HG03378 (cell line): ENCODE measurements around the gene ASF1A.

Experiments used
- ATAC-seq: cut with Tn5 transposase; IDR thresholded peaks from one replicate; pipeline ENCODE4 v1.9.1; 2021; ENCODE audit warnings: mild to moderate bottlenecking, moderate library complexity; ENCODE audit not compliant: unreplicated experiment

The ASF1A gene

GRCh38 chr6:118881440-118882313, 12.3 kb upstream of the ASF1A start:
- peak; percentile 86 for ATAC-seq

- ATAC-seq: no peak
These were observed 11.5 kb upstream of the ASF1A start for GRCh38 chr6:118882314-118882905.

- no peak for ATAC-seq
These were observed 7.3 kb upstream of the ASF1A start for GRCh38 chr6:118886641-118887040.

- ATAC-seq: no peak
These were observed 4.8 kb upstream of the ASF1A start for GRCh38 chr6:118889163-118889562.

- ATAC-seq: peak; percentile 25
These were observed 2.8 kb upstream of the ASF1A start for GRCh38 chr6:118890997-118891790.

GRCh38 chr6:118892355-118892991, 1.5 kb upstream of the ASF1A start:
- no peak for ATAC-seq

GRCh38 chr6:118893064-118893806, 717 bp upstream of the ASF1A start:
- ATAC-seq: peak; percentile 19

GRCh38 chr6:118894425-118895260, 691 bp downstream of the ASF1A start:
- peak; percentile 22 for ATAC-seq

GRCh38 chr6:118895261-118895560, 1.3 kb downstream of the ASF1A start:
- ATAC-seq: no peak

- no peak for ATAC-seq
These were observed 1.9 kb downstream of the ASF1A start for GRCh38 chr6:118895859-118896258.

- peak; percentile 40 for ATAC-seq
These were observed 2.6 kb downstream of the ASF1A start for GRCh38 chr6:118896339-118897136.

- no peak for ATAC-seq
These were observed 3.4 kb downstream of the ASF1A start for GRCh38 chr6:118897386-118897785.

GRCh38 chr6:118899948-118900347, 6.0 kb downstream of the ASF1A start:
- ATAC-seq: no peak

- ATAC-seq: no peak
These were observed 8.8 kb downstream of the ASF1A start for GRCh38 chr6:118902726-118903125.

- ATAC-seq: no peak
These were observed 9.2 kb downstream of the ASF1A start for GRCh38 chr6:118903138-118903537.

GRCh38 chr6:118903691-118904090, 9.7 kb downstream of the ASF1A start:
- ATAC-seq: no peak

GRCh38 chr6:118905084-118905483, 11.1 kb downstream of the ASF1A start:
- ATAC-seq: no peak

GRCh38 chr6:118905851-118906250, 11.9 kb downstream of the ASF1A start:
- no peak for ATAC-seq

- ATAC-seq: no peak
These were observed 14.5 kb downstream of the ASF1A start for GRCh38 chr6:118908441-118908840.
